ENCODE measurements around the gene USP31. TPM values are rescaled to one million over a fixed set of nuclear protein-coding genes. Genes with fewer than 3 reads are reported as not detected.

The USP31 gene
- total and polyA plus RNA-seq, 7 donors: 7.7 to 21.5 (median 16.4) TPM

GRCh38 chr16:23029733-23030420 is 119.4 kb downstream of the USP31 start:
- Histone ChIP-seq H3K4me3 (no peak overlapping the region), H3K27ac (no peak overlapping the region), H3K27me3 (ENCODE audit: insufficient read depth in 3 of 3, low read length in 2 of 3) (peaks cover 0 to 19% (median 3%) of the 10 kb centered on the region in 3 donors), H3K36me3 (ENCODE audit: insufficient read depth in 1 of 2, low read depth in 1 of 2) (no peaks in the 10 kb centered on the region), H3K4me1 (no peaks in the 10 kb centered on the region), H3K9me3 (peaks cover 7% of the 10 kb centered on the region)
- ATAC-seq (no peak), DNase-seq (no peak)
- WGBS, 3 donors: 52 to 70% (median 59%) methylated on average over 6 of the region's 6 CpGs
- intact Hi-C loops (cut with DNase I): no loop called here
- TF ChIP-seq, protein P1, sequence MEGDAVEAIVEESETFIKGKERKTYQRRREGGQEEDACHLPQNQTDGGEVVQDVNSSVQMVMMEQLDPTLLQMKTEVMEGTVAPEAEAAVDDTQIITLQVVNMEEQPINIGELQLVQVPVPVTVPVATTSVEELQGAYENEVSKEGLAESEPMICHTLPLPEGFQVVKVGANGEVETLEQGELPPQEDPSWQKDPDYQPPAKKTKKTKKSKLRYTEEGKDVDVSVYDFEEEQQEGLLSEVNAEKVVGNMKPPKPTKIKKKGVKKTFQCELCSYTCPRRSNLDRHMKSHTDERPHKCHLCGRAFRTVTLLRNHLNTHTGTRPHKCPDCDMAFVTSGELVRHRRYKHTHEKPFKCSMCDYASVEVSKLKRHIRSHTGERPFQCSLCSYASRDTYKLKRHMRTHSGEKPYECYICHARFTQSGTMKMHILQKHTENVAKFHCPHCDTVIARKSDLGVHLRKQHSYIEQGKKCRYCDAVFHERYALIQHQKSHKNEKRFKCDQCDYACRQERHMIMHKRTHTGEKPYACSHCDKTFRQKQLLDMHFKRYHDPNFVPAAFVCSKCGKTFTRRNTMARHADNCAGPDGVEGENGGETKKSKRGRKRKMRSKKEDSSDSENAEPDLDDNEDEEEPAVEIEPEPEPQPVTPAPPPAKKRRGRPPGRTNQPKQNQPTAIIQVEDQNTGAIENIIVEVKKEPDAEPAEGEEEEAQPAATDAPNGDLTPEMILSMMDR (IDR thresholded peaks at IDR 0.05): no peak

DNA sequence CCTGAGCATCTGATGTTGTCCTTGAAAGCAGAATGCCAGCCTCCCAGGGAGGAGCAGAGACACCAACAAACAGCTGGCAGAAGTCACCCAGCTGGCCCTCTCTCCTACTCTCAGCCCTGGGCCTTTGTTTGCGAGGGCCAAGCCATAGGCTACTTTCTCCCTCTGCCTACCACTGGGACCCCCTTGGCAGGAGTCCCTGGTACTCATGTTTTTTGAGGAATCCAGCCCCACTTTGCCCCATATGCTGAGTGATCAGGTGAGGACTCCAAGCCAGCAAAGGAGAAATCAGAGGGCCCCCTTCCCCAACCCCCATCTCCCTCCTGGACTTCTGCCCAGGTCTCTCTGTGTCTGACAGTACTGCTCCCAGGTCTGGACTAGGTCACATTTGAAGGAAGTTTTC is 121.9 kb downstream of the USP31 start:
- 55 to 73% (median 69%) methylated on average over 1 of the region's 1 CpG for WGBS, 3 donors
- Histone ChIP-seq H3K27ac (no peak overlapping the region), H3K36me3 (ENCODE audit: insufficient read depth in 1 of 2, low read depth in 1 of 2) (no peaks in the 10 kb centered on the region), H3K4me1 (no peaks in the 10 kb centered on the region), H3K9me3 (no peaks in the 10 kb centered on the region), H3K4me3 (no peak overlapping the region), H3K27me3 (ENCODE audit: insufficient read depth in 3 of 3, low read length in 2 of 3) (peaks cover 0 to 16% (median 0%) of the 10 kb centered on the region in 3 donors)
- ATAC-seq: no peak
- no peak for DNase-seq
- TF ChIP-seq, protein P1 (IDR thresholded peaks at IDR 0.05): no peak
- intact Hi-C loops (cut with DNase I): no loop called here

- Histone ChIP-seq H3K4me1 (no peaks in the 10 kb centered on the region), H3K27me3 (ENCODE audit: insufficient read depth in 3 of 3, low read length in 2 of 3) (peaks cover 0 to 16% (median 0%) of the 10 kb centered on the region in 3 donors), H3K27ac (no peak overlapping the region), H3K4me3 (no peak overlapping the region), H3K36me3 (ENCODE audit: insufficient read depth in 1 of 2, low read depth in 1 of 2) (no peaks in the 10 kb centered on the region), H3K9me3 (no peaks in the 10 kb centered on the region)
- intact Hi-C loops (cut with DNase I): no loop called here
- DNase-seq (no peak), ATAC-seq (no peak)
- TF ChIP-seq, protein P1 (IDR thresholded peaks at IDR 0.05): no peak
- 8 to 15% (median 13%) methylated on average over 3 of the region's 3 CpGs for WGBS, 3 donors
Observed at GRCh38 chr16:23026784-23027362, 122.4 kb downstream of the USP31 start.

DNA sequence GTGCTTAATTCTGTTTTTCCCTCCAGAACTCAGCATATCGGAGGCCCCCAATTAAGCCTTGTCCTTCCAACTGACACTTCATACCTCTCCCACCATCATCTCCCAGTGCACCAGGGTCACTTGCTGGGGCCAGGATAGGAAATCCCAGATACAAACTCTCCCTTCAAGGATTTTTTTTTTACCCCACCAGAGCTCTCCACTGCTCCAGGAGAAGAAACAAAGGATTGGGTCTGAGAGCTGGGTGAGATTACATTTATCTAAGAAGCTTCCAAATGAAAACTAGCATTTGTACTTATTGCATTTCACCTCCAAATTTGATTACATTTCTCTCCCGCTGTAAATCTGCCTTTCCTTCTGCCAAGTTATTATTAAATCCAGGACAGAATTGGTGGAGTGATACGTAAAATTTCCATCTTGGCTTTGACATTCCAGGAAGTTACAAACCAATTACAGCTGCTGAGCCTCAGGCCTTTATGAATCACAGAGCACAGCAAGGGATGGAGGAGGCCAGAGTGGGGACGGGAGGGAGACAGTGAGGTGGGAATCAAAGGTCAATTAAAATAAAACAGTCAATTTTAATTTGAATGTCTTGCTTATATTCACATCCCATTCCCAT is 123.5 kb downstream of the USP31 start:
- intact Hi-C loops (cut with DNase I): no loop called here
- TF ChIP-seq, protein P1 (IDR thresholded peaks at IDR 0.05): no peak
- Histone ChIP-seq H3K9me3 (no peaks in the 10 kb centered on the region), H3K4me3 (no peak overlapping the region), H3K27me3 (ENCODE audit: insufficient read depth in 3 of 3, low read length in 2 of 3) (peaks cover 0 to 6% (median 1%) of the 10 kb centered on the region in 3 donors), H3K4me1 (no peaks in the 10 kb centered on the region), H3K36me3 (ENCODE audit: insufficient read depth in 1 of 2, low read depth in 1 of 2) (no peaks in the 10 kb centered on the region), H3K27ac (no peak overlapping the region)
- no peak for DNase-seq
- 67 to 71% (median 67%) methylated on average over 4 of the region's 4 CpGs for WGBS, 3 donors
- no peak for ATAC-seq
